K562 (cell line): Measurements from ENCODE around the gene NAA15. TPM values are rescaled to one million over a fixed set of nuclear protein-coding genes. Genes with fewer than 3 reads are reported as not detected.

Experiments used
- CTBP1 ChIP-seq: fragments of 450-650 bp; IDR thresholded peaks from 2 replicates; pipeline ENCODE4 v1.6.1; 2016; ENCODE audit warnings: borderline replicate concordance
- MEF2A ChIP-seq: IDR thresholded peaks from 2 replicates; pipeline ENCODE4 v1.6.1; 2011; ENCODE audit warnings: low read depth, mild to moderate bottlenecking, low read length, moderate library complexity; ENCODE audit not compliant: control insufficient read depth
- MTA2 ChIP-seq: fragments of 450-650 bp; IDR thresholded peaks from 2 replicates; pipeline ENCODE4 v1.6.1; 2016; ENCODE audit warnings: low read depth
- NFXL1 ChIP-seq: fragments of 450-650 bp; formaldehyde crosslinking; IDR thresholded peaks from 2 replicates; pipeline ENCODE4 v1.4.0; 2021; ENCODE audit warnings: mild to moderate bottlenecking
- NR2C1 ChIP-seq, 2 experiments: fragments of 450-650 bp; IDR thresholded peaks; 2 replicates each; pipeline ENCODE4 v1.6.1; 2017; ENCODE audit warnings: mild to moderate bottlenecking in 2 of 2, antibody characterized with exemption in 1 of 2, inconsistent platforms in 1 of 2, missing compliant biosample characterization in 1 of 2, missing genetic modification characterization in 1 of 2
- NR2C2 ChIP-seq, 2 experiments: fragments of 200-800 bp in 1 of 2; sonication (Bioruptor generic) in 1 of 2; sonication (generic) in 1 of 2; formaldehyde crosslinking in 1 of 2; IDR thresholded peaks; 2 replicates each; pipeline versions ENCODE4 v1.6.1 to v1.8.0; 2016 to 2022; ENCODE audit warnings: mild to moderate bottlenecking in 1 of 2, missing compliant biosample characterization in 1 of 2, missing genetic modification characterization in 1 of 2, missing genetic modification reagents in 1 of 2
- SRF ChIP-seq, 2 experiments: fragments of 250-450, 450-650 bp in 1 of 2; sonication (Bioruptor Pico) in 1 of 2; sonication (generic) in 1 of 2; formaldehyde crosslinking; IDR thresholded peaks; 2 replicates each; pipeline versions ENCODE4 v1.5.0 to v1.5.1; 2020 to 2022; ENCODE audit warnings: mild to moderate bottlenecking in 1 of 2, missing genetic modification reagents in 1 of 2
- ZKSCAN1 ChIP-seq: fragments of 150-350 bp; IDR thresholded peaks from 2 replicates; pipeline ENCODE4 v1.6.1; 2016; ENCODE audit warnings: low read depth, low read length
- ZNF12 ChIP-seq: sonication (generic); formaldehyde crosslinking; IDR thresholded peaks from 2 replicates; pipeline ENCODE4 v1.4.0; 2020; ENCODE audit warnings: mild to moderate bottlenecking, missing genetic modification reagents
- polyA plus RNA-seq, 8 experiments: library from polyadenylated mRNA; depleted of rRNA in 4 of 8; stranded (reverse) in 5 of 8; unstranded in 3 of 8; fragments of >200 nt; fragmentation: Nextera tagmentation in 2 of 8; fragmentation: Illumina TruSeq in 1 of 8; extraction: Ambion mirVana in 2 of 8; extraction: Trizol in 1 of 8; gene quantifications; 2 replicates each; pipeline versions ENCODE4 v1.2.1 to v1.2.3, GENCODE V29; 2011 to 2014; ENCODE audit warnings: inconsistent platforms in 1 of 8, missing spikeins in 1 of 8
- total RNA-seq, 7 experiments: library from RNA; depleted of rRNA in 6 of 7; stranded (reverse); fragments of >200 nt in 6 of 7; fragmentation: Illumina TruSeq in 2 of 7; extraction: Trizol in 2 of 7; gene quantifications; 2 replicates each; pipeline versions ENCODE4 v1.2.1 to v1.2.3, GENCODE V29; 2011 to 2021; ENCODE audit warnings: low replicate concordance in 1 of 7
- TF ChIP-seq, protein P1 (sequence below): sonication (generic); formaldehyde crosslinking; IDR thresholded peaks from 2 replicates; pipeline ENCODE4 v1.8.1; 2023; ENCODE audit warnings: mild to moderate bottlenecking, missing genetic modification reagents, moderate library complexity
- TF ChIP-seq, protein P2 (sequence below): sonication (generic); formaldehyde crosslinking; IDR thresholded peaks from 2 replicates; pipeline ENCODE4 v1.8.1; 2022; ENCODE audit warnings: missing genetic modification reagents
- TF ChIP-seq, protein P3 (sequence below): fragments of 450-650 bp; IDR thresholded peaks from 2 replicates; pipeline ENCODE4 v1.7.0; 2016; ENCODE audit warnings: borderline replicate concordance
- TF ChIP-seq, protein P4 (sequence below), 2 experiments: IDR thresholded peaks; 2 replicates each; pipeline ENCODE4 v1.6.1; 2012; ENCODE audit warnings: improper control_type of control experiment in 2 of 2, low read depth in 2 of 2, low read length in 2 of 2, borderline replicate concordance in 1 of 2
- TF ChIP-seq, protein P5 (sequence below): sonication (generic); formaldehyde crosslinking; IDR thresholded peaks from 2 replicates; pipeline ENCODE4 v1.8.1; 2023; ENCODE audit warnings: mild to moderate bottlenecking, missing genetic modification reagents
- TF ChIP-seq, protein P6 (sequence below): IDR thresholded peaks from 2 replicates; pipeline ENCODE4 v1.6.1; 2014; ENCODE audit warnings: antibody characterized with exemption

The NAA15 gene
- total and polyA plus RNA-seq, 9 of the 15 experiments (the other 6 are each of a cell fraction or from before 2014, with no cell fraction given) = 37.8 to 117 (median 63.2) TPM

DNA sequence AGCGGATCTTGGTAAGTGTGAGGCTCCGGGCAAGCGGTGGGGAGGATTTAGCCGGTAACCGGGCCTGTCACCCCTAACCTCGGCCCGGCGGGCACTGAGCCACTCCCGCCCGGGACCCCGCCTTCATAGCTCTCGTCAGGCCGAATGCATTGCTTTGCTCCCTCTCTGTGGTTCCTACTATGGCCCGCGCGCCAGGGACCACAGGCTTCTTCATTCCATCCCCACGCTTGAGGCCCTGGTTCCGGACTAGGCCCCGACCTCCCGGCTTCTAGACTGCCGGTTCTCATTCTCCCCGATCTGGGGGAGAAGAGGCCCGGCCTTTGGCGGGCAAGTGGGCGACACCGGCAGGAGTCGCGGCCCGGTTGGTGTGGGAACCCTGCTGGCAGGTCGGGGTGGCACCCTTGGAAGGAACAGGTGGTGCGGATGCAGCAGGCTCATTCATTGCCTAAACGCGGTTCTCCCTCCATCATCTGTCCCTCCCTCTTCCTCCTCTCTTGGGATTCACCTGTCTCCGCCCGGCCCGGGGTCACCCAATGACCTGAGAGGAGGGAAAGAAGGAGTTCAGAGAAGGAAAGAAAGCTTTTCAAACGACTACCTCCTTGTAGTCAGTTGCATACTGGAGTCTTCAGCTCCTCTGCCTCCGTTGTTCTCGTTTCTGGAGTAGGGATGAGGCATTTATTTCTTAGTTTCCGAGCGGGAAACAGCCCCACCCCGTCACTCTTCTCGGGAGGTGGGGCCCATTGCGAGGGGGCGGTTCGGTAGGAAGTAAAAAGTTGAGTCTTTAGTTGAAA is 711 bp downstream of the NAA15 start, which contains the start of gene NDUFC1 (continued):
- TF ChIP-seq, protein P1, sequence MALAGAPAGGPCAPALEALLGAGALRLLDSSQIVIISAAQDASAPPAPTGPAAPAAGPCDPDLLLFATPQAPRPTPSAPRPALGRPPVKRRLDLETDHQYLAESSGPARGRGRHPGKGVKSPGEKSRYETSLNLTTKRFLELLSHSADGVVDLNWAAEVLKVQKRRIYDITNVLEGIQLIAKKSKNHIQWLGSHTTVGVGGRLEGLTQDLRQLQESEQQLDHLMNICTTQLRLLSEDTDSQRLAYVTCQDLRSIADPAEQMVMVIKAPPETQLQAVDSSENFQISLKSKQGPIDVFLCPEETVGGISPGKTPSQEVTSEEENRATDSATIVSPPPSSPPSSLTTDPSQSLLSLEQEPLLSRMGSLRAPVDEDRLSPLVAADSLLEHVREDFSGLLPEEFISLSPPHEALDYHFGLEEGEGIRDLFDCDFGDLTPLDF (CRISPR knock-in tag) = 0 out of 2 replicates have a peak, but pooled peaks have one; percentile 6
- TF ChIP-seq, protein P2, sequence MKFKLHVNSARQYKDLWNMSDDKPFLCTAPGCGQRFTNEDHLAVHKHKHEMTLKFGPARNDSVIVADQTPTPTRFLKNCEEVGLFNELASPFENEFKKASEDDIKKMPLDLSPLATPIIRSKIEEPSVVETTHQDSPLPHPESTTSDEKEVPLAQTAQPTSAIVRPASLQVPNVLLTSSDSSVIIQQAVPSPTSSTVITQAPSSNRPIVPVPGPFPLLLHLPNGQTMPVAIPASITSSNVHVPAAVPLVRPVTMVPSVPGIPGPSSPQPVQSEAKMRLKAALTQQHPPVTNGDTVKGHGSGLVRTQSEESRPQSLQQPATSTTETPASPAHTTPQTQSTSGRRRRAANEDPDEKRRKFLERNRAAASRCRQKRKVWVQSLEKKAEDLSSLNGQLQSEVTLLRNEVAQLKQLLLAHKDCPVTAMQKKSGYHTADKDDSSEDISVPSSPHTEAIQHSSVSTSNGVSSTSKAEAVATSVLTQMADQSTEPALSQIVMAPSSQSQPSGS (CRISPR knock-in tag) = no peak
- TF ChIP-seq MTA2 (no peak), NR2C2 (CRISPR knock-in tag; IDR thresholded peaks at IDR 0.05) (no peak), NR2C2 (tag; IDR thresholded peaks at IDR 0.05) (peak; percentile 85), MEF2A (no peak), CTBP1 (peak; percentile 60), SRF (CRISPR knock-in tag; IDR thresholded peaks at IDR 0.05) (0 out of 4 replicates have a peak, but pooled peaks of 1 of the 2 experiments have one; percentile 4), ZNF12 (CRISPR knock-in tag) (0 out of 2 replicates have a peak, but pooled peaks have one; percentile 38), NFXL1 (CRISPR knock-in tag) (no peak), ZKSCAN1 (no peak), NR2C1 (IDR thresholded peaks at IDR 0.05) (peak; percentile 31; the same call in 1 of the 2 replicates), NR2C1 (tag; IDR thresholded peaks at IDR 0.05) (peak; percentile 8)
- TF ChIP-seq, protein P3, sequence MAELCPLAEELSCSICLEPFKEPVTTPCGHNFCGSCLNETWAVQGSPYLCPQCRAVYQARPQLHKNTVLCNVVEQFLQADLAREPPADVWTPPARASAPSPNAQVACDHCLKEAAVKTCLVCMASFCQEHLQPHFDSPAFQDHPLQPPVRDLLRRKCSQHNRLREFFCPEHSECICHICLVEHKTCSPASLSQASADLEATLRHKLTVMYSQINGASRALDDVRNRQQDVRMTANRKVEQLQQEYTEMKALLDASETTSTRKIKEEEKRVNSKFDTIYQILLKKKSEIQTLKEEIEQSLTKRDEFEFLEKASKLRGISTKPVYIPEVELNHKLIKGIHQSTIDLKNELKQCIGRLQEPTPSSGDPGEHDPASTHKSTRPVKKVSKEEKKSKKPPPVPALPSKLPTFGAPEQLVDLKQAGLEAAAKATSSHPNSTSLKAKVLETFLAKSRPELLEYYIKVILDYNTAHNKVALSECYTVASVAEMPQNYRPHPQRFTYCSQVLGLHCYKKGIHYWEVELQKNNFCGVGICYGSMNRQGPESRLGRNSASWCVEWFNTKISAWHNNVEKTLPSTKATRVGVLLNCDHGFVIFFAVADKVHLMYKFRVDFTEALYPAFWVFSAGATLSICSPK = no peak
- TF ChIP-seq, protein P4, sequence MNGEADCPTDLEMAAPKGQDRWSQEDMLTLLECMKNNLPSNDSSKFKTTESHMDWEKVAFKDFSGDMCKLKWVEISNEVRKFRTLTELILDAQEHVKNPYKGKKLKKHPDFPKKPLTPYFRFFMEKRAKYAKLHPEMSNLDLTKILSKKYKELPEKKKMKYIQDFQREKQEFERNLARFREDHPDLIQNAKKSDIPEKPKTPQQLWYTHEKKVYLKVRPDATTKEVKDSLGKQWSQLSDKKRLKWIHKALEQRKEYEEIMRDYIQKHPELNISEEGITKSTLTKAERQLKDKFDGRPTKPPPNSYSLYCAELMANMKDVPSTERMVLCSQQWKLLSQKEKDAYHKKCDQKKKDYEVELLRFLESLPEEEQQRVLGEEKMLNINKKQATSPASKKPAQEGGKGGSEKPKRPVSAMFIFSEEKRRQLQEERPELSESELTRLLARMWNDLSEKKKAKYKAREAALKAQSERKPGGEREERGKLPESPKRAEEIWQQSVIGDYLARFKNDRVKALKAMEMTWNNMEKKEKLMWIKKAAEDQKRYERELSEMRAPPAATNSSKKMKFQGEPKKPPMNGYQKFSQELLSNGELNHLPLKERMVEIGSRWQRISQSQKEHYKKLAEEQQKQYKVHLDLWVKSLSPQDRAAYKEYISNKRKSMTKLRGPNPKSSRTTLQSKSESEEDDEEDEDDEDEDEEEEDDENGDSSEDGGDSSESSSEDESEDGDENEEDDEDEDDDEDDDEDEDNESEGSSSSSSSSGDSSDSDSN (IDR thresholded peaks at IDR 0.05; ENCODE audit: borderline replicate concordance in 1 of 2, low read depth in 2 of 2, low read length in 2 of 2) = peak in 1 of 2 experiments; percentile 24; a peak in 1 of 4 replicates
- TF ChIP-seq, protein P5, sequence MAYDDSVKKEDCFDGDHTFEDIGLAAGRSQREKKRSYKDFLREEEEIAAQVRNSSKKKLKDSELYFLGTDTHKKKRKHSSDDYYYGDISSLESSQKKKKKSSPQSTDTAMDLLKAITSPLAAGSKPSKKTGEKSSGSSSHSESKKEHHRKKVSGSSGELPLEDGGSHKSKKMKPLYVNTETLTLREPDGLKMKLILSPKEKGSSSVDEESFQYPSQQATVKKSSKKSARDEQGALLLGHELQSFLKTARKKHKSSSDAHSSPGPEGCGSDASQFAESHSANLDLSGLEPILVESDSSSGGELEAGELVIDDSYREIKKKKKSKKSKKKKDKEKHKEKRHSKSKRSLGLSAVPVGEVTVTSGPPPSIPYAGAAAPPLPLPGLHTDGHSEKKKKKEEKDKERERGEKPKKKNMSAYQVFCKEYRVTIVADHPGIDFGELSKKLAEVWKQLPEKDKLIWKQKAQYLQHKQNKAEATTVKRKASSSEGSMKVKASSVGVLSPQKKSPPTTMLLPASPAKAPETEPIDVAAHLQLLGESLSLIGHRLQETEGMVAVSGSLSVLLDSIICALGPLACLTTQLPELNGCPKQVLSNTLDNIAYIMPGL (CRISPR knock-in tag) = no peak
- TF ChIP-seq, protein P6, sequence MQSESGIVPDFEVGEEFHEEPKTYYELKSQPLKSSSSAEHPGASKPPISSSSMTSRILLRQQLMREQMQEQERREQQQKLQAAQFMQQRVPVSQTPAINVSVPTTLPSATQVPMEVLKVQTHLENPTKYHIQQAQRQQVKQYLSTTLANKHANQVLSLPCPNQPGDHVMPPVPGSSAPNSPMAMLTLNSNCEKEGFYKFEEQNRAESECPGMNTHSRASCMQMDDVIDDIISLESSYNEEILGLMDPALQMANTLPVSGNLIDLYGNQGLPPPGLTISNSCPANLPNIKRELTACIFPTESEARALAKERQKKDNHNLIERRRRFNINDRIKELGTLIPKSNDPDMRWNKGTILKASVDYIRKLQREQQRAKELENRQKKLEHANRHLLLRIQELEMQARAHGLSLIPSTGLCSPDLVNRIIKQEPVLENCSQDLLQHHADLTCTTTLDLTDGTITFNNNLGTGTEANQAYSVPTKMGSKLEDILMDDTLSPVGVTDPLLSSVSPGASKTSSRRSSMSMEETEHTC = 0 out of 2 replicates have a peak, but pooled peaks have one; percentile 11
